ENCODE measurements around the gene PDILT. TPM values are rescaled to one million over a fixed set of nuclear protein-coding genes. Genes with fewer than 3 reads are reported as not detected.
A peak's percentile ranks its signal among the peaks of the same experiment; 100 is the strongest.
"Not testable (repeated sequence)": the region's sequence is repeated elsewhere in the genome, so short reads cannot be mapped to it uniquely, and the experiment has no call there.

PDILT gene
- total RNA-seq, 1 donor from 2014 or later, result not detected

GRCh38 chr16:20430948-20431347, 26.4 kb upstream of the PDILT start:
- no peak overlapping the region for H3K4me3 ChIP-seq
- DNase-seq (ENCODE audit: extremely low spot score in 2 of 2), result no peak
- TF ChIP-seq POLR2AphosphoS5 (IDR thresholded peaks at IDR 0.05; ENCODE audit: insufficient read depth in 1 of 2, low read depth in 1 of 2) (no peak), POLR2A (IDR thresholded peaks at IDR 0.05) (no peak)
- TF ChIP-seq, protein P1, sequence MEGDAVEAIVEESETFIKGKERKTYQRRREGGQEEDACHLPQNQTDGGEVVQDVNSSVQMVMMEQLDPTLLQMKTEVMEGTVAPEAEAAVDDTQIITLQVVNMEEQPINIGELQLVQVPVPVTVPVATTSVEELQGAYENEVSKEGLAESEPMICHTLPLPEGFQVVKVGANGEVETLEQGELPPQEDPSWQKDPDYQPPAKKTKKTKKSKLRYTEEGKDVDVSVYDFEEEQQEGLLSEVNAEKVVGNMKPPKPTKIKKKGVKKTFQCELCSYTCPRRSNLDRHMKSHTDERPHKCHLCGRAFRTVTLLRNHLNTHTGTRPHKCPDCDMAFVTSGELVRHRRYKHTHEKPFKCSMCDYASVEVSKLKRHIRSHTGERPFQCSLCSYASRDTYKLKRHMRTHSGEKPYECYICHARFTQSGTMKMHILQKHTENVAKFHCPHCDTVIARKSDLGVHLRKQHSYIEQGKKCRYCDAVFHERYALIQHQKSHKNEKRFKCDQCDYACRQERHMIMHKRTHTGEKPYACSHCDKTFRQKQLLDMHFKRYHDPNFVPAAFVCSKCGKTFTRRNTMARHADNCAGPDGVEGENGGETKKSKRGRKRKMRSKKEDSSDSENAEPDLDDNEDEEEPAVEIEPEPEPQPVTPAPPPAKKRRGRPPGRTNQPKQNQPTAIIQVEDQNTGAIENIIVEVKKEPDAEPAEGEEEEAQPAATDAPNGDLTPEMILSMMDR (IDR thresholded peaks at IDR 0.05), result no peak
- H3K9me3 ChIP-seq, result no peaks in the 10 kb centered on the region
- no peak overlapping the region for H3K27ac ChIP-seq
- H3K36me3 ChIP-seq, result no peaks in the 10 kb centered on the region
- intact Hi-C loops (cut with DNase I), result no loop called here
- no peaks in the 10 kb centered on the region for H3K4me1 ChIP-seq
- H3K27me3 ChIP-seq, result no peaks in the 10 kb centered on the region

DNA sequence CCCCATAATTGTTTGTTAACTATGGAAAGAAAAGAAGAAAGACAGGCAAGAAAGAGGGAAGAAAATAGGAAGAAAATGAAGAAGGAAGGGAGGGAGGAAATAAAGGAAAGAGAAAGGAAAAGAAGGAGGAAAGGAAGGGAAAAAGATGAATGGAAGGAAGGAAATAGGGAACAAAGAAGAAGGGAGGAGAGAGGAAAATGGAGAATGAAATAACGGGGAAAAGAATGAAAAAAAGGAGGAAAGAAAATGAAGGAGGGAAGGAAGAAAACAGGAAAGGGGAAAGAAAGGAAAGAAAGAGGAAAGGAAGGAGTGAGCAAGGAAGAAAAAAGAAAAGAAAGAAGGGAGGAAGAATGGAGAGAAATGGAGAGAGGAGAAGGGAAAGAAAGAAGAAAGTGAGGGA, 25.9 kb upstream of the PDILT start:
- H3K27ac ChIP-seq; intact Hi-C loops (cut with DNase I); H3K27me3 ChIP-seq; DNase-seq (ENCODE audit: extremely low spot score in 2 of 2); H3K4me1 ChIP-seq; H3K4me3 ChIP-seq; H3K36me3 ChIP-seq; H3K9me3 ChIP-seq: not testable (repeated sequence)

GRCh38 chr16:20429499-20429898, 25.0 kb upstream of the PDILT start:
- H3K36me3 ChIP-seq; H3K4me1 ChIP-seq; H3K4me3 ChIP-seq; H3K27me3 ChIP-seq; intact Hi-C loops (cut with DNase I); H3K27ac ChIP-seq; DNase-seq (ENCODE audit: extremely low spot score in 2 of 2); H3K9me3 ChIP-seq: not testable (repeated sequence)

GRCh38 chr16:20427401-20427797, 22.9 kb upstream of the PDILT start:
- H3K4me1 ChIP-seq; H3K9me3 ChIP-seq; H3K27ac ChIP-seq; intact Hi-C loops (cut with DNase I); DNase-seq (ENCODE audit: extremely low spot score in 2 of 2); H3K27me3 ChIP-seq; H3K36me3 ChIP-seq; H3K4me3 ChIP-seq: not testable (repeated sequence)

DNA sequence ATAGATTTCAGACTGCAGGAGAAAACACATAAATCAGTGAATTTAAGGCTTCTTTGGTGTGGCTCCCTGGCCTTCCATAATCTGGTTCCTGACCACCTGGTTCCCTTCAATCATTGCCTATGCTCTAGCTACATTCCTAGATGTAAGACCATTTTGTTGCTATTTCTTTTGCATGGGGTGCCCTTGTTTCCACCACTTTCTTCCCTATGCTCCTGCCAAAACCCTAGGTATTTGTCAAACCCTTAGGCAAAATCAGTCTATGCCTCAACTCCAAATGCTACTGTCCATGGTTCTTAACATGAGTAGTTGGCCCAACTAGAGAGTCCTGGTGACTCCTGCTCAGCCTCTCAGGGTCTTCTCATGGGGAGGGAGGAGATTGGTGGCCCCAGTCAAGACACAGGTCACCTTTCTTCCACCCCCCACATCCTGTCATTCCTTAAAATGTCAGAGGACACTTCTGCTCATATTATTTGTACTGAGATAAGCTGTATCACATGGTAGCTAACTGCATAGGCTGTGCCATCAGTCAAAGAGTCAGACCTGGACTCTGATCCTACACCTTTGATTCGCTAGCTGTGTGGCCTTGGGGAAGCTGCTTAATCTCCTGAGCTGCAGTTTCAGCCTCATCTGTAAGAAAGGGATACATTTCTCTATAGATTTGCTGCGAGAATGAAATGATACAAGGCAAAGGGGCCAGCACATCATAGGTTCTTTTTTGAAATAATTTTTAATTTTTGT, 19.8 kb upstream of the PDILT start:
- Histone ChIP-seq H3K4me1 (no peaks in the 10 kb centered on the region), H3K36me3 (no peaks in the 10 kb centered on the region), H3K9me3 (no peaks in the 10 kb centered on the region), H3K27ac (no peak overlapping the region), H3K4me3 (no peak overlapping the region), H3K27me3 (no peaks in the 10 kb centered on the region)
- intact Hi-C loops (cut with DNase I), result no loop called here
- no peak for TF ChIP-seq POLR2A (IDR thresholded peaks at IDR 0.05)
- no peak for DNase-seq (ENCODE audit: extremely low spot score in 2 of 2)

- H3K4me3 ChIP-seq; H3K27ac ChIP-seq; intact Hi-C loops (cut with DNase I); H3K9me3 ChIP-seq; H3K27me3 ChIP-seq; H3K4me1 ChIP-seq; H3K36me3 ChIP-seq; DNase-seq (ENCODE audit: extremely low spot score in 2 of 2): not testable (repeated sequence)
Observed at GRCh38 chr16:20423772-20424128, 19.2 kb upstream of the PDILT start.

GRCh38 chr16:20421748-20422147, 17.2 kb upstream of the PDILT start:
- H3K36me3 ChIP-seq; DNase-seq (ENCODE audit: extremely low spot score in 2 of 2); H3K4me1 ChIP-seq; H3K4me3 ChIP-seq; H3K9me3 ChIP-seq; H3K27ac ChIP-seq; H3K27me3 ChIP-seq; intact Hi-C loops (cut with DNase I): not testable (repeated sequence)

DNA sequence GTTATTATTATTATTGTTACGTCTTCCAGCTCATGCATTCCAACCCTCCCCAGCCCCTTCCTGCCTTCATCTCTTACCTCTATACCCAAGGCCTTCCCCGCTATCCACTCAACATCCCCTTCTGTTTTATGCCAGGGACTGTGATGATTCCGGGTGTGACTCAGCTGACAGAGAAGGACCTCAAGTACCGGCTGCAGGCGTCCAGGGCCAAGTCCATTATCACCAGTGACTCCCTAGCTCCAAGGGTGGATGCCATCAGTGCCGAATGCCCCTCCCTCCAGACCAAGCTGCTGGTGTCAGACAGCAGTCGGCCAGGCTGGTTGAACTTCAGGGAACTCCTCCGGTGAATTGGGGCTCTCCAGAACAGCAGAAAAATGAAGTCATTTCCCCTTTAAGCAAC, 14.6 kb upstream of the PDILT start:
- H3K4me3 ChIP-seq; H3K27me3 ChIP-seq; H3K27ac ChIP-seq; intact Hi-C loops (cut with DNase I); DNase-seq (ENCODE audit: extremely low spot score in 2 of 2); H3K36me3 ChIP-seq; H3K9me3 ChIP-seq; H3K4me1 ChIP-seq: not testable (repeated sequence)

DNA sequence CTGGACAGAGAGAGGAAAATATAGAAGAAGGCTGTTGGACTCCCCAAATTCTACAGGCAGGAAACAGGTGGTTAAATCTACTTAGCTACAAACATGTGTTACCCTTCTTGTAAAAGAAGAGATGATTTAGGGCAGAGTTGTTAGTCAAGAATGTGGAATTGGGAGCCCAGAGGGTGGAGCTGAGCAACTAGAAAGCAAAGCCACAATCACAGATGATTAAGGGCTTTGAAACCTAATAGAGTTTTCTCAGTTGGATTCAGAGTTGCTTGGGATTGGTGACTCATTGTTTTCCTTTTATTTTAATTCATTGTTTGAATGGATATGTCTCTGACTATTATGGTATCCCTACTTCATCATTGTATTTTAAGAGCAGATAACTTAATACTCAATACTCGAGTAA, 11.0 kb upstream of the PDILT start:
- Histone ChIP-seq H3K27me3 (no peaks in the 10 kb centered on the region), H3K36me3 (no peaks in the 10 kb centered on the region), H3K9me3 (no peaks in the 10 kb centered on the region), H3K4me3 (no peak overlapping the region), H3K27ac (no peak overlapping the region), H3K4me1 (no peaks in the 10 kb centered on the region)
- no peak for DNase-seq (ENCODE audit: extremely low spot score in 2 of 2)
- intact Hi-C loops (cut with DNase I), result no loop called here
- TF ChIP-seq POLR2AphosphoS5 (IDR thresholded peaks at IDR 0.05; ENCODE audit: insufficient read depth in 1 of 2, low read depth in 1 of 2) (peak in 1 of 2 donors; percentile 8), POLR2A (IDR thresholded peaks at IDR 0.05) (no peak)
- TF ChIP-seq, protein P1 (IDR thresholded peaks at IDR 0.05), result no peak
